DOHH2 (cell line): ENCODE measurements around the gene KRT82.

Experiments used
- H3F3A ChIP-seq: fragments of 200-600 bp; sonication (generic), shearing (Covaris generic); 2 replicates; pipeline ENCODE4 v1.6.0; 2016; ENCODE audit warnings: antibody characterized with exemption, mild to moderate bottlenecking; ENCODE audit not compliant: control insufficient read depth, insufficient read depth
- H3K27ac ChIP-seq: fragments of 200-600 bp; sonication (generic); 2 replicates; pipeline ENCODE4 v1.5.1; 2014; ENCODE audit warnings: low read depth, mild to moderate bottlenecking, low read length, moderate library complexity
- H3K27me3 ChIP-seq: fragments of 200-600 bp; sonication (generic); 2 replicates; pipeline ENCODE4 v1.6.1; 2014; ENCODE audit warnings: mild to moderate bottlenecking, low read length, mixed read lengths; ENCODE audit not compliant: control insufficient read depth
- H3K36me3 ChIP-seq: fragments of 200-600 bp; sonication (generic); 2 replicates; pipeline ENCODE4 v1.6.1; 2014; ENCODE audit warnings: mild to moderate bottlenecking, low read length, moderate library complexity, mixed read lengths; ENCODE audit not compliant: control insufficient read depth
- H3K4me1 ChIP-seq: fragments of 200-600 bp; sonication (generic); 2 replicates; pipeline ENCODE4 v1.6.1; 2014; ENCODE audit warnings: mild to moderate bottlenecking, low read length, mixed read lengths; ENCODE audit not compliant: control insufficient read depth
- H3K4me2 ChIP-seq: fragments of 200-600 bp; sonication (generic); 2 replicates; pipeline ENCODE4 v1.6.0; 2014; ENCODE audit warnings: mild to moderate bottlenecking, low read length, moderate library complexity
- H3K4me3 ChIP-seq: fragments of 200-600 bp; sonication (generic); 2 replicates; pipeline ENCODE4 v1.5.1; 2014; ENCODE audit warnings: mild to moderate bottlenecking, low read length, mixed read lengths
- H3K79me2 ChIP-seq: fragments of 200-600 bp; sonication (generic); 2 replicates; pipeline ENCODE4 v1.6.1; 2014; ENCODE audit warnings: mild to moderate bottlenecking, low read length, mixed read lengths; ENCODE audit not compliant: control insufficient read depth
- H3K9me2 ChIP-seq: fragments of 200-600 bp; sonication (generic); replicated peaks from 2 replicates; pipeline ENCODE4 v1.6.1; 2014; ENCODE audit warnings: mild to moderate bottlenecking, low read length, mixed read lengths; ENCODE audit not compliant: control insufficient read depth
- H3K9me3 ChIP-seq: fragments of 200-600 bp; sonication (generic); 2 replicates; pipeline ENCODE4 v1.6.1; 2014; ENCODE audit warnings: antibody characterized with exemption, low read length, mixed read lengths; ENCODE audit not compliant: control insufficient read depth, insufficient read depth
- H4K20me1 ChIP-seq: fragments of 200-600 bp; sonication (generic); 2 replicates; pipeline ENCODE4 v1.6.0; 2014; ENCODE audit warnings: low read depth, mild to moderate bottlenecking, antibody characterized with exemption, low read length, moderate library complexity; ENCODE audit not compliant: control insufficient read depth, insufficient read depth
- EZH2phosphoT487 ChIP-seq: fragments of 200-600 bp; sonication (generic); IDR thresholded peaks from 2 replicates; pipeline ENCODE4 v1.6.1; 2017; ENCODE audit warnings: borderline replicate concordance, mild to moderate bottlenecking, antibody characterized with exemption, low read length, moderate library complexity, mixed read lengths
- TF ChIP-seq, protein P1 (sequence below): fragments of 200-600 bp; sonication (generic); IDR thresholded peaks from one replicate; pipeline ENCODE4 v1.5.1; 2014; ENCODE audit warnings: antibody characterized with exemption, mild to moderate bottlenecking, low read depth, low read length; ENCODE audit not compliant: poor library complexity, severe bottlenecking

Gene KRT82

DNA sequence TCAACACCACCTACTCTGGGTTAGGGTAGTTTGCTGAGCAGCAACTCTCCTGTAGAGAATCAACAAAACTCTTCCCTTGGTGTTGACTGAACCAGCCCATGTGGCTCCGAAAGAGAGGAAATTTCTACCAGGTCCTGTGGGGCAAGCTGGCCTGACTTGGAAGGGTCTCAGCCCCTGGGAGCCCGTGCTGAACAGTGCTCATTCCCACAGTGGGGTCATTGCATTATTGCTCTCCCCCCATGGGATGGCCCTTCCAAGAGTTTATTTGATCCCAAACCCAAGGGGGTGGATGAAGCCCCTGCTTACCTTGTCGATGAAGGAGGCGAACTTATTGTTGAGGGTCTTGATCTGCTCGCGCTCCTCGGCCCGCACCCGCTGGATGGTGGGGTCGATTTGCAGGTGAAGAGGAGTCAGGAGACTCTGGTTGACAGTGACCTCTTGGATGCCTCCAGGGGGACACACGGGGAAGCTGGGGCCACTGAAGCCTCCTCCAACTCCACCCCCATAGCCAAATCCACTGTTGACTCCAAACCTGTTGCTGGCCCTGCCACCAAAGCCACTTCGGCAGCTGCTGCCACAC is 27.5 kb upstream of the KRT82 start:
- Histone ChIP-seq H3K79me2 (no peaks in the 10 kb centered on the region), H3F3A (no peaks in the 10 kb centered on the region), H3K27me3 (no peaks in the 10 kb centered on the region), H3K9me2 (no peaks in the 10 kb centered on the region), H4K20me1 (no peaks in the 10 kb centered on the region; the same call in 1 of the 2 replicates), H3K4me3 (no peak overlapping the region), H3K36me3 (no peaks in the 10 kb centered on the region), H3K27ac (no peak overlapping the region), H3K9me3 (no peaks in the 10 kb centered on the region), H3K4me1 (no peaks in the 10 kb centered on the region), H3K4me2 (no peak overlapping the region)
- TF ChIP-seq, protein P1, sequence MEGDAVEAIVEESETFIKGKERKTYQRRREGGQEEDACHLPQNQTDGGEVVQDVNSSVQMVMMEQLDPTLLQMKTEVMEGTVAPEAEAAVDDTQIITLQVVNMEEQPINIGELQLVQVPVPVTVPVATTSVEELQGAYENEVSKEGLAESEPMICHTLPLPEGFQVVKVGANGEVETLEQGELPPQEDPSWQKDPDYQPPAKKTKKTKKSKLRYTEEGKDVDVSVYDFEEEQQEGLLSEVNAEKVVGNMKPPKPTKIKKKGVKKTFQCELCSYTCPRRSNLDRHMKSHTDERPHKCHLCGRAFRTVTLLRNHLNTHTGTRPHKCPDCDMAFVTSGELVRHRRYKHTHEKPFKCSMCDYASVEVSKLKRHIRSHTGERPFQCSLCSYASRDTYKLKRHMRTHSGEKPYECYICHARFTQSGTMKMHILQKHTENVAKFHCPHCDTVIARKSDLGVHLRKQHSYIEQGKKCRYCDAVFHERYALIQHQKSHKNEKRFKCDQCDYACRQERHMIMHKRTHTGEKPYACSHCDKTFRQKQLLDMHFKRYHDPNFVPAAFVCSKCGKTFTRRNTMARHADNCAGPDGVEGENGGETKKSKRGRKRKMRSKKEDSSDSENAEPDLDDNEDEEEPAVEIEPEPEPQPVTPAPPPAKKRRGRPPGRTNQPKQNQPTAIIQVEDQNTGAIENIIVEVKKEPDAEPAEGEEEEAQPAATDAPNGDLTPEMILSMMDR = no peak
- no peak for TF ChIP-seq EZH2phosphoT487

DNA sequence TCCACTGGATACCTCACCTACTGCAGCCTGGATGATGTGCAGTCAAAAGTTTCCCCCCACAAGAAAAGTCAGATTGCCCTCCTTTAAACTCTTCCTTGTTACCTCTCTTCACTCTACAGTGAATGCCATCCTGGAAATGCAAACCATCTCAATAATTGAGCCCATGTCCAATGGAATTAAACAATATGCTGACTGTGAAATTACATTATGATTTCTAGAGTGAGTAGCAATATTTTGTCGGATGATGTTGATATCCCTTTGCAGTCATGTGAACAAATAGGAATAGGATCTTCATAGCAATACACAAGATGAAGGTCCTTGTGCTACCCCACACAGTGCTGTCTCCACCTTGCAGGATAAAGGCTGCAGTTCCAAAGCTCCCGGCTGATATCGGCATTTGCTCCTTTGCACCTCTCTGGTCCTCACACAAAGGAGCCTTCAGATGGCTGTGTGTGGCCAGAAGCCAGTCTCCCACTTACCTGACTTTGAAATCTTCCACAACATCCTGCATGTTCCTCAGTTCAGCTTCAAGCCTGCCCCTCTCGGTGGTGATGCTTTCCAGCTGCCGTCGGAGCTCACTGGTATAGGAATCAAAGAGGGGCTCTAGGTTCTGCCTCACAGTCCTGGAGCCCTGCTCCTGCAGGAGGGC is 26.5 kb upstream of the KRT82 start:
- Histone ChIP-seq H3K4me2 (no peak overlapping the region), H3K9me2 (no peaks in the 10 kb centered on the region), H3F3A (no peaks in the 10 kb centered on the region), H3K79me2 (no peaks in the 10 kb centered on the region), H3K36me3 (no peaks in the 10 kb centered on the region), H4K20me1 (no peaks in the 10 kb centered on the region; the same call in 1 of the 2 replicates), H3K4me1 (no peaks in the 10 kb centered on the region), H3K4me3 (no peak overlapping the region), H3K27ac (no peak overlapping the region), H3K27me3 (no peaks in the 10 kb centered on the region), H3K9me3 (no peaks in the 10 kb centered on the region)
- TF ChIP-seq, protein P1 = no peak
- TF ChIP-seq EZH2phosphoT487 = no peak

DNA sequence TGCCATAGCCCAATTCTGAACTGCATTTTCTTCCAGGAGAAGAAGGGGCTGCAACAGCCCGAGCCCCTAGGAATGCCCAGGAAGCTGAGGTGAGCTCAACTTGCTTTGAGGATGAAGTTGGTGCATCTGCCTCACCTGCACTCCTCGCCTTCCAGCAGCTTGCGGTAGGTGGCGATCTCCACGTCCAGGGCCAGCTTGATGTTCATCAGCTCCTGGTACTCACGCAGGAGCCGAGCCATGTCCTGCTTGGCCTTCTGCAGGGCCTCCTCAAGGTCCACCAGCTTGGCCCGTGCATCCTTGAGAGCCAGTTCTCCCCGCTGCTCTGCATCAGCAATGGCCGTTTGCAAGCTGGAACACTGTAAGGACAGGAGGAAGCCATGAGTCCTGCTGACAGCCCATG is 22.0 kb upstream of the KRT82 start:
- no peaks in the 10 kb centered on the region for H3K79me2 ChIP-seq
- H3K9me2 ChIP-seq = no peaks in the 10 kb centered on the region
- H3K27ac ChIP-seq = no peak overlapping the region
- no peaks in the 10 kb centered on the region for H3K27me3 ChIP-seq
- H3K4me3 ChIP-seq = no peak overlapping the region
- H3K4me1 ChIP-seq = no peaks in the 10 kb centered on the region
- H3K4me2 ChIP-seq = no peak overlapping the region
- no peak for TF ChIP-seq EZH2phosphoT487
- TF ChIP-seq, protein P1 = no peak
- no peaks in the 10 kb centered on the region for H3K9me3 ChIP-seq
- H4K20me1 ChIP-seq = no peaks in the 10 kb centered on the region; the same call in 1 of the 2 replicates
- H3F3A ChIP-seq = no peaks in the 10 kb centered on the region
- H3K36me3 ChIP-seq = no peaks in the 10 kb centered on the region
